ENCODE data around the gene MLPH.

DNA sequence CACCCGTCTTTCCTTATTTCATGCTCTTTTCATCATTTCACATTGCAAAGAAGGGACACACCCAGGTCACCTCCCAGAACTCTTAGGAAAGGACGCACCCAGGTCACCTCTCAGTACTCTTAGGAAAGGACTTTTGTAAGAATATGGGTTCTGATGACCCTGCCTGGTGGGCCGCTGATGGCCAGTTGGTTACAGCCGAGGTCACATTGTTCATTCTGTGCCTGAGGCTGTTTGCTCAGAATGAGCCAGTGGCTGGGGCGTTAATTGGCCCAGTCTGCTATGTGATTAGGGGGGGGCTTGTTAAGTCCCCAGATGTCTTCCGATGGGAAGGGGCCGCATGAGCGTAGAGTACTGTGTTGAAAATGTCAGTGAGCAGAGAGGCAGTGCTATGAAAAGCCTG lies 9.4 kb downstream of the MLPH start:
- TF ChIP-seq CTCF (conservative IDR thresholded peaks at IDR 0.05): no peak
- TF ChIP-seq ZFX (IDR thresholded peaks at IDR 0.05): no peak

Data from C4-2B (cell line).